ENCODE results near the gene NISCH. TPM values are rescaled to one million over a fixed set of nuclear protein-coding genes. Genes with fewer than 3 reads are reported as not detected.

Gene NISCH
- total RNA-seq, 4 donors from 2014 or later = 68.7 to 298 (median 94.6) TPM

- Histone ChIP-seq H3K27me3 (no peaks in the 10 kb centered on the region), H3K4me1 (peaks cover 68% of the 10 kb centered on the region), H3K4me3 (no peak overlapping the region), H3K36me3 (no peaks in the 10 kb centered on the region), H3K9me3 (no peaks in the 10 kb centered on the region), H3K27ac (peak overlapping the region; percentile 60)
- no peak for TF ChIP-seq POLR2AphosphoS5 (IDR thresholded peaks at IDR 0.05)
- DNase-seq (ENCODE audit: low spot score in 2 of 2) = peak in 1 of 2 donors; percentile 64
- 56% methylated on average over 4 of the region's 4 CpGs for WGBS
These were observed 22.7 kb upstream of the NISCH start for GRCh38 chr3:52432691-52433141.

GRCh38 chr3:52433328-52433995 lies 21.9 kb upstream of the NISCH start:
- Histone ChIP-seq H3K9me3 (no peaks in the 10 kb centered on the region), H3K27me3 (no peaks in the 10 kb centered on the region), H3K4me1 (peaks cover 76% of the 10 kb centered on the region), H3K27ac (peak overlapping the region; percentile 60), H3K36me3 (no peaks in the 10 kb centered on the region), H3K4me3 (no peak overlapping the region)
- WGBS = 52% methylated on average over 10 of the region's 10 CpGs
- DNase-seq (ENCODE audit: low spot score in 2 of 2) = peak in 1 of 2 donors; percentile 53
- TF ChIP-seq CTCF (IDR thresholded peaks at IDR 0.05) (no peak), POLR2AphosphoS5 (IDR thresholded peaks at IDR 0.05) (no peak), POLR2A (IDR thresholded peaks at IDR 0.05) (no peak), EP300 (IDR thresholded peaks at IDR 0.05) (no peak)

DNA sequence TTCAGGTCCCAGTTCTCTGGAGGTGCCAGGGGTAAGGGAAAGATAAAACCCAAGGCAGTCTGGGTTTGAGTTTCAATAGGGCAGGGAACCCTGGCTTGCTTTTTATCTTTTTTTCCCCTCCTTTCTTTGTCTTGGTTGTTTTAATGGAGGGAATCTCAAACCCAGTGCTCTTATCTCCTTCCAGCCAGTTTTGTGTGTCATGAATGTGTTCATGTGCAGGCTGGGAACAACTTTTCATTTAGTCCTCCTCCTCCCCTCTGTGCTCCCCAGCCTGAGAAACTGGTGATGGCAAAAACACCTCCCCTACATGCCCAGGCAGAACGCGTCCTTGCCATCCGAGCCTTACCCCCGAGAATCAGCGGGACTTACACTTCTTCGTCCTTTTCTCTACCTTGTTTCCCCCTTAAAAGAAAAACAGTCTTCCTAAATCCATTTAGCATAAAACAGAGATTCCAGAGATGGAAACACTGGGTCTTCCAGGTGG lies 21.4 kb upstream of the NISCH start:
- peaks cover 73% of the 10 kb centered on the region for H3K4me1 ChIP-seq
- H3K27ac ChIP-seq = peak overlapping the region; percentile 60
- H3K36me3 ChIP-seq = no peaks in the 10 kb centered on the region
- DNase-seq (ENCODE audit: low spot score in 2 of 2) = no peak
- H3K9me3 ChIP-seq = no peaks in the 10 kb centered on the region
- TF ChIP-seq CTCF (IDR thresholded peaks at IDR 0.05) (no peak), POLR2AphosphoS5 (IDR thresholded peaks at IDR 0.05) (no peak), POLR2A (IDR thresholded peaks at IDR 0.05) (no peak), EP300 (IDR thresholded peaks at IDR 0.05) (no peak)
- 64% methylated on average over 6 of the region's 6 CpGs for WGBS
- H3K27me3 ChIP-seq = no peaks in the 10 kb centered on the region
- no peak overlapping the region for H3K4me3 ChIP-seq

DNA sequence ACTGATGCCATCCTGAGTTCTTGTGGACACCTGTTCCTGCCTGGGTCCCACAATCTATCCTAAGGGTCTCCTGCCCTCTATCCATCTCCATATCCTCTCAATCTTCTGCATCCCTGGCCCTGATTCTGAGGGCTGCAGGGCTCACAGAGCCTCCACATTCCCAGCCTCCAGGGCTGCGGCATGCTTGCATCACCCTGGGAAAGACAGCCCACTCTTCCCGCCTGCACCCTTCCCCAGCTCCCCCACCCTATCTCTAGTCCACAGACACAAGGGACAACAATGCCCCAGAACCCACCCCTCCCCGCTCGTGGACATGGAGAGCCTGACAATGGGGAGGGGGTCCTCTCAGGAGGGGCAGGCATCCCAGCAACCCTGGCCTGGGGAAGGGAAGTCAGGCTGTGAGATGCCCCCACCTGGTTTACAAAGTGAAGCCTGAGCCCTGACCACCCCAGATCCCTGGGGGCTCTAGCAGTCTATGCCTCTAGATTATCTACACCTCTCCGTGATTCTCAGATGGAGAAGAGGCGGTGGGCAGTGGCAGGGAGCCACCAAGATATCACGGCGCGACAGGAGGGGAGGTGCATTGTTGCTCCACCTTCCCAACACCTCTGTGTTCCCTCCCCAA lies 20.8 kb upstream of the NISCH start:
- H3K4me3 ChIP-seq = no peak overlapping the region
- TF ChIP-seq POLR2A (IDR thresholded peaks at IDR 0.05) = no peak
- TF ChIP-seq EP300 (IDR thresholded peaks at IDR 0.05) = no peak
- TF ChIP-seq POLR2AphosphoS5 (IDR thresholded peaks at IDR 0.05) = no peak
- no peak for TF ChIP-seq CTCF (IDR thresholded peaks at IDR 0.05)
- no peaks in the 10 kb centered on the region for H3K36me3 ChIP-seq
- no peaks in the 10 kb centered on the region for H3K9me3 ChIP-seq
- WGBS = 95% methylated on average over 9 of the region's 9 CpGs
- peaks cover 68% of the 10 kb centered on the region for H3K4me1 ChIP-seq
- no peaks in the 10 kb centered on the region for H3K27me3 ChIP-seq
- DNase-seq (ENCODE audit: low spot score in 2 of 2) = no peak
- H3K27ac ChIP-seq = peak overlapping the region; percentile 25

- H3K36me3 ChIP-seq = no peaks in the 10 kb centered on the region
- DNase-seq (ENCODE audit: low spot score in 2 of 2) = peak in 1 of 2 donors; percentile 75
- no peaks in the 10 kb centered on the region for H3K9me3 ChIP-seq
- TF ChIP-seq POLR2A (IDR thresholded peaks at IDR 0.05) (no peak), CTCF (IDR thresholded peaks at IDR 0.05) (no peak), EP300 (IDR thresholded peaks at IDR 0.05) (no peak), POLR2AphosphoS5 (IDR thresholded peaks at IDR 0.05) (no peak)
- H3K27ac ChIP-seq = peak overlapping the region; percentile 25
- no peak overlapping the region for H3K4me3 ChIP-seq
- peaks cover 66% of the 10 kb centered on the region for H3K4me1 ChIP-seq
- 97% methylated on average over 18 of the region's 32 CpGs for WGBS
- H3K27me3 ChIP-seq = no peaks in the 10 kb centered on the region
These were observed 19.9 kb upstream of the NISCH start for GRCh38 chr3:52435246-52436101.

Data from suprapubic skin (tissue), 4 donors.